K562 (cell line): Measurements from ENCODE around the gene PGAM2. TPM values are rescaled to one million over a fixed set of nuclear protein-coding genes. Genes with fewer than 3 reads are reported as not detected.
A peak's percentile ranks its signal among the peaks of the same experiment; 100 is the strongest.

Experiments used
- ADNP ChIP-seq: fragments of 200-800 bp; sonication (Bioruptor generic); IDR thresholded peaks from 2 replicates; pipeline ENCODE4 v1.6.1; 2016; ENCODE audit warnings: missing genetic modification characterization, missing compliant biosample characterization
- CBFA2T3 ChIP-seq: fragments of 450-650 bp; IDR thresholded peaks from 2 replicates; pipeline ENCODE4 v1.6.1; 2017
- CBX1 ChIP-seq: sonication (generic); IDR thresholded peaks from 2 replicates; pipeline ENCODE4 v1.6.1; 2016; ENCODE audit warnings: antibody characterized with exemption, low read depth, mild to moderate bottlenecking
- FOXM1 ChIP-seq, 2 experiments: fragments of 450-650 bp in 1 of 2; sonication (generic) in 1 of 2; formaldehyde crosslinking in 1 of 2; IDR thresholded peaks; 2 replicates each; pipeline versions ENCODE4 v1.6.1 to v1.9.0; 2017 to 2022; ENCODE audit warnings: low read depth in 2 of 2, mild to moderate bottlenecking in 2 of 2, missing genetic modification reagents in 1 of 2, moderate library complexity in 1 of 2
- HDAC8 ChIP-seq: fragments of 450-650 bp; IDR thresholded peaks from 2 replicates; pipeline ENCODE4 v1.6.1; 2016; ENCODE audit warnings: mild to moderate bottlenecking, missing genetic modification characterization, moderate library complexity, missing compliant biosample characterization
- HLTF ChIP-seq: fragments of 450-650 bp; IDR thresholded peaks from 2 replicates; pipeline ENCODE4 v1.6.1; 2016
- JUN ChIP-seq, 2 experiments: sonication (generic) in 1 of 2; formaldehyde crosslinking in 1 of 2; IDR thresholded peaks; 2 replicates each; pipeline versions ENCODE4 v1.6.1 to v1.8.0; 2012 to 2022; ENCODE audit warnings: borderline replicate concordance in 2 of 2, mild to moderate bottlenecking in 2 of 2, improper control_type of control experiment in 1 of 2, low read depth in 1 of 2, low read length in 1 of 2, missing genetic modification reagents in 1 of 2
- LARP7 ChIP-seq: fragments of 450-650 bp; IDR thresholded peaks from 2 replicates; pipeline ENCODE4 v1.6.1; 2016
- POLR2H ChIP-seq: IDR thresholded peaks from 2 replicates; pipeline ENCODE4 v1.6.1; 2016; ENCODE audit warnings: missing genetic modification characterization, low read depth, mild to moderate bottlenecking, control low read depth, missing compliant biosample characterization, moderate library complexity
- PRDM10 ChIP-seq: fragments of 450-650 bp; IDR thresholded peaks from 2 replicates; pipeline ENCODE4 v1.6.1; 2018; ENCODE audit not compliant: partially characterized antibody
- RBFOX2 ChIP-seq: fragments of 200-400 bp; formaldehyde crosslinking; IDR thresholded peaks from 2 replicates; pipeline ENCODE4 v1.6.1; 2017; ENCODE audit warnings: low read depth, mild to moderate bottlenecking, low read length, moderate library complexity
- RFX7 ChIP-seq: fragments of 250-450 bp; sonication (Bioruptor Pico); IDR thresholded peaks from 2 replicates; pipeline ENCODE4 v1.5.1; 2021; ENCODE audit warnings: mild to moderate bottlenecking
- TRIM24 ChIP-seq, 2 experiments: fragments of 450-650 bp; IDR thresholded peaks; 2 replicates each; pipeline ENCODE4 v1.6.1; 2016
- XRCC4 ChIP-seq: IDR thresholded peaks from one replicate; pipeline ENCODE4 v1.6.1; 2011; ENCODE audit not compliant: insufficient read depth, insufficient read length; ENCODE audit errors: extremely low read depth
- ZNF133 ChIP-seq: fragments of 250-450 bp; sonication (Bioruptor Pico); IDR thresholded peaks from 2 replicates; pipeline ENCODE4 v1.4.0; 2020; ENCODE audit warnings: mild to moderate bottlenecking
- ZNF134 ChIP-seq: fragments of 250-450 bp; sonication (Bioruptor Pico); conservative IDR thresholded peaks from 2 replicates; pipeline ENCODE4 v1.4.0; 2020
- ZNF174 ChIP-seq: fragments of 250-450 bp; sonication (Bioruptor Pico); IDR thresholded peaks from 2 replicates; pipeline ENCODE4 v1.4.0; 2020; ENCODE audit warnings: mild to moderate bottlenecking
- ZNF407 ChIP-seq: fragments of 450-650 bp; IDR thresholded peaks from 2 replicates; pipeline ENCODE4 v1.6.1; 2016; ENCODE audit warnings: low read depth
- ZNF77 ChIP-seq: fragments of 250-450 bp; sonication (Bioruptor Pico); IDR thresholded peaks from 2 replicates; pipeline ENCODE4 v1.5.0; 2020
- polyA plus RNA-seq, 8 experiments: library from polyadenylated mRNA; depleted of rRNA in 4 of 8; stranded (reverse) in 5 of 8; unstranded in 3 of 8; fragments of >200 nt; fragmentation: Nextera tagmentation in 2 of 8; fragmentation: Illumina TruSeq in 1 of 8; extraction: Ambion mirVana in 2 of 8; extraction: Trizol in 1 of 8; gene quantifications; 2 replicates each; pipeline versions ENCODE4 v1.2.1 to v1.2.3, GENCODE V29; 2011 to 2014; ENCODE audit warnings: inconsistent platforms in 1 of 8, missing spikeins in 1 of 8
- total RNA-seq, 7 experiments: library from RNA; depleted of rRNA in 6 of 7; stranded (reverse); fragments of >200 nt in 6 of 7; fragmentation: Illumina TruSeq in 2 of 7; extraction: Trizol in 2 of 7; gene quantifications; 2 replicates each; pipeline versions ENCODE4 v1.2.1 to v1.2.3, GENCODE V29; 2011 to 2021; ENCODE audit warnings: low replicate concordance in 1 of 7

Gene PGAM2
- total and polyA plus RNA-seq, 9 of the 15 experiments (the other 6 are each of a cell fraction or from before 2014, with no cell fraction given) = not detected

GRCh38 chr7:44113764-44114354 is 48.5 kb upstream of the PGAM2 start (continued):
- no peak for TF ChIP-seq POLR2H
- TF ChIP-seq ZNF134 = no peak
- TF ChIP-seq CBFA2T3 = no peak
- TF ChIP-seq XRCC4 = no peak
- no peak for TF ChIP-seq ADNP (tag)
- TF ChIP-seq ZNF77 (CRISPR knock-in tag) = no peak
- no peak for TF ChIP-seq HDAC8 (tag)
- TF ChIP-seq HLTF = no peak
- TF ChIP-seq PRDM10 = no peak
- TF ChIP-seq RBFOX2 = peak; percentile 55
- no peak for TF ChIP-seq JUN (IDR thresholded peaks at IDR 0.05; ENCODE audit: borderline replicate concordance, low read depth, low read length)
- no peak for TF ChIP-seq JUN (CRISPR knock-in tag; IDR thresholded peaks at IDR 0.05; ENCODE audit: borderline replicate concordance)
- no peak for TF ChIP-seq ZNF407
- no peak for TF ChIP-seq RFX7
- TF ChIP-seq ZNF133 (CRISPR knock-in tag) = no peak
- TF ChIP-seq CBX1 = no peak
- TF ChIP-seq TRIM24 (IDR thresholded peaks at IDR 0.05) = no peak
- no peak for TF ChIP-seq LARP7
- no peak for TF ChIP-seq FOXM1 (IDR thresholded peaks at IDR 0.05; ENCODE audit: low read depth)
- no peak for TF ChIP-seq FOXM1 (CRISPR knock-in tag; IDR thresholded peaks at IDR 0.05; ENCODE audit: low read depth)
- no peak for TF ChIP-seq ZNF174
